ENCODE measurements around the gene VPS16. TPM values are rescaled to one million over a fixed set of nuclear protein-coding genes. Genes with fewer than 3 reads are reported as not detected.

VPS16 gene
- total and polyA plus RNA-seq, 2 of the 8 experiments (the other 6 are each of a cell fraction or from before 2014, with no cell fraction given): 23.8 to 25.9 TPM

- Histone ChIP-seq H4K5ac (ENCODE audit: insufficient read length, low read depth, low read length) (no peak overlapping the region), H3K4me2 (ENCODE audit: insufficient read depth in 1 of 2, low read depth in 2 of 2, low read length in 2 of 2) (no peak overlapping the region), H3K14ac (ENCODE audit: insufficient read length) (no peak overlapping the region), H3K56ac (replicated peaks; ENCODE audit: insufficient read length, low read depth, low read length) (no peak overlapping the region), H3K27ac (ENCODE audit: low read depth, low read length) (no peak overlapping the region), H2BK12ac (ENCODE audit: low read depth, low read length) (no peak overlapping the region), H4K20me1 (replicated peaks in 1 of 2; ENCODE audit: control insufficient read depth in 1 of 2, insufficient read depth in 2 of 2, low read length in 2 of 2) (no peaks in the 10 kb centered on the region), H2AFZ (ENCODE audit: low read length) (no peak overlapping the region), H3K79me2 (ENCODE audit: control insufficient read depth in 1 of 2, insufficient read depth in 2 of 2, low read length in 2 of 2) (no peaks in the 10 kb centered on the region), H2BK120ac (replicated peaks; ENCODE audit: low read depth, low read length) (no peak overlapping the region), H3K9ac (replicated peaks in 1 of 4; ENCODE audit: extremely low read depth in 1 of 4, low read depth in 3 of 4, low read length in 3 of 4) (no peak overlapping the region), H3K79me1 (ENCODE audit: low read depth, low read length) (no peaks in the 10 kb centered on the region), H3K9me3 (ENCODE audit: insufficient read depth in 2 of 2, low read depth in 1 of 2, low read length in 1 of 2) (no peaks in the 10 kb centered on the region), H2AK5ac (ENCODE audit: low read depth, low read length) (no peak overlapping the region), H2BK20ac (ENCODE audit: low read length) (no peak overlapping the region), H2BK15ac (ENCODE audit: low read length) (no peak overlapping the region), H3K4ac (replicated peaks; ENCODE audit: insufficient read length, low read depth, low read length) (no peak overlapping the region), H3K23me2 (ENCODE audit: low read depth, low read length) (no peaks in the 10 kb centered on the region; the same call in 1 of the 2 replicates), H3K18ac (ENCODE audit: extremely low read depth, low read length) (no peak overlapping the region), H3K4me3 (ENCODE audit: extremely low read depth in 1 of 4, insufficient read depth in 2 of 4, low read depth in 3 of 4, low read length in 4 of 4) (no peak overlapping the region), H3K36me3 (ENCODE audit: control insufficient read depth in 2 of 4, insufficient read depth in 4 of 4, low read length in 3 of 4) (no peaks in the 10 kb centered on the region), H4K91ac (replicated peaks; ENCODE audit: insufficient read length, low read length) (no peak overlapping the region), H3K23ac (ENCODE audit: insufficient read length) (no peak overlapping the region), H3K4me1 (replicated peaks in 1 of 4; ENCODE audit: control insufficient read depth in 3 of 4, insufficient read depth in 4 of 4, low read length in 3 of 4) (peaks cover 0 to 4% (median 0%) of the 10 kb centered on the region in 4 experiments; a peak in 3 of 7 replicates), H2BK5ac (ENCODE audit: low read depth, low read length) (no peak overlapping the region), H4K8ac (ENCODE audit: extremely low read depth, insufficient read depth, low read length) (no peak overlapping the region), H3K27me3 (replicated peaks in 1 of 4; ENCODE audit: control insufficient read depth in 3 of 4, extremely low read depth in 1 of 4, insufficient read depth in 3 of 4, low read length in 3 of 4) (no peaks in the 10 kb centered on the region)
- CTCF ChIA-PET (ENCODE audit: partially characterized antibody): interaction anchor here (5.4 kb wide), 1 partner anchor 93 kb away, joined by 94 read pairs; no protein-coding TSS in a partner anchor
- no peak for TF ChIP-seq MAX (IDR thresholded peaks at IDR 0.05)
- no peak for TF ChIP-seq TBP (IDR thresholded peaks at IDR 0.05; ENCODE audit: low read depth, low read length)
- TF ChIP-seq CTCF (IDR thresholded peaks at IDR 0.05; ENCODE audit: control extremely low read depth in 1 of 3, insufficient read depth in 1 of 3, low read depth in 1 of 3, low read length in 3 of 3): no peak
- no peak for TF ChIP-seq SP4 (IDR thresholded peaks at IDR 0.05; ENCODE audit: low read length)
- TF ChIP-seq CBX5 (IDR thresholded peaks at IDR 0.05; ENCODE audit: low read depth, low read length): no peak
- TF ChIP-seq TAF1 (IDR thresholded peaks at IDR 0.05; ENCODE audit: low read depth, low read length): no peak
- TF ChIP-seq PHF8 (conservative IDR thresholded peaks at IDR 0.05; ENCODE audit: low read depth, low read length): no peak
- no peak for TF ChIP-seq TEAD4 (IDR thresholded peaks at IDR 0.05; ENCODE audit: low read depth, low read length)
- no peak for TF ChIP-seq TCF12 (IDR thresholded peaks at IDR 0.05; ENCODE audit: low read depth, low read length)
- TF ChIP-seq BRCA1 (IDR thresholded peaks at IDR 0.05; ENCODE audit: low read depth, low read length): no peak
- TF ChIP-seq SRF (IDR thresholded peaks at IDR 0.05; ENCODE audit: low read depth, low read length): no peak
- no peak for TF ChIP-seq YY1 (IDR thresholded peaks at IDR 0.05; ENCODE audit: low read depth, low read length)
- DNase-seq (ENCODE audit: low read depth in 1 of 2, low spot score in 2 of 2): no peak
- no peak for FAIRE-seq
- 93% methylated on average over 4 of the region's 4 CpGs; no CpG with 5 or more reads in 1 of the 2 experiments for WGBS, 2 experiments (ENCODE audit: extremely low coverage in 1 of 2, insufficient coverage in 1 of 2, insufficient read length in 1 of 2, insufficient replicate concordance in 2 of 2, low coverage in 1 of 2, low lambda C conversion rate in 2 of 2, missing lambda C conversion rate in 1 of 2)
- POLR2A ChIA-PET (ENCODE audit: partially characterized antibody): no interaction called here
These were observed 7.3 kb downstream of the VPS16 start for GRCh38 chr20:2847802-2848201.
